ENCODE measurements around the gene SP110. TPM values are rescaled to one million over a fixed set of nuclear protein-coding genes. Genes with fewer than 3 reads are reported as not detected.
"Not testable (repeated sequence)": the region's sequence is repeated elsewhere in the genome, so short reads cannot be mapped to it uniquely, and the experiment has no call there.

SP110 gene
- total RNA-seq, 6 experiments from 2014 or later: 11.3 to 17.3 (median 14.1) TPM

DNA sequence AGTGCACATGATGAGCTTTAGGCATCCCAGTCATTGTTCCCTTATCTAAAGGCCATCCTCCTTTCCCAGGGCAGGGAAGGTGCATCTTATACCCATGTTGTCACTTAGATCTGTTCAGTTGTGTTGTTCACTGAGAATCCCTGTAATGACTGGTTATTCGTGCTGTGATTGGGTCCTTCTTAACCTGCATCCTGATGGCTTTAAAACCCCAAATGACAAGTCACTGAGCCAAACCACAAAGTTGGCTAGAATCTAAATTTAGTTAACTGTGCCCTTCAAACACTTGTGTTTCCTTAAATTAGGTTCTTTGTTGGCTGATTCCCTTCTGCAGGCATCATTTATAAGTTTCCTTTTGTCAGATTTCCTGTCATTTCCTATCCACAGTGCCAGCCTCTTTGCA is 92.6 kb downstream of the SP110 start:
- H3K4me1 Mint-ChIP-seq (ENCODE audit: low read depth): peaks cover 39% of the 10 kb centered on the region
- DNase-seq: no peak
- peaks cover 4% of the 10 kb centered on the region; the same call in 1 of the 2 replicates for H3K9me3 Mint-ChIP-seq
- H3K27me3 Mint-ChIP-seq (ENCODE audit: insufficient read depth): peaks cover 4% of the 10 kb centered on the region; the same call in 1 of the 2 replicates
- no peaks in the 10 kb centered on the region for H3K36me3 Mint-ChIP-seq (ENCODE audit: low read depth)
- no peak overlapping the region for H3K27ac Mint-ChIP-seq
- no peak overlapping the region for H3K4me3 Mint-ChIP-seq
- TF ChIP-seq, protein P1, sequence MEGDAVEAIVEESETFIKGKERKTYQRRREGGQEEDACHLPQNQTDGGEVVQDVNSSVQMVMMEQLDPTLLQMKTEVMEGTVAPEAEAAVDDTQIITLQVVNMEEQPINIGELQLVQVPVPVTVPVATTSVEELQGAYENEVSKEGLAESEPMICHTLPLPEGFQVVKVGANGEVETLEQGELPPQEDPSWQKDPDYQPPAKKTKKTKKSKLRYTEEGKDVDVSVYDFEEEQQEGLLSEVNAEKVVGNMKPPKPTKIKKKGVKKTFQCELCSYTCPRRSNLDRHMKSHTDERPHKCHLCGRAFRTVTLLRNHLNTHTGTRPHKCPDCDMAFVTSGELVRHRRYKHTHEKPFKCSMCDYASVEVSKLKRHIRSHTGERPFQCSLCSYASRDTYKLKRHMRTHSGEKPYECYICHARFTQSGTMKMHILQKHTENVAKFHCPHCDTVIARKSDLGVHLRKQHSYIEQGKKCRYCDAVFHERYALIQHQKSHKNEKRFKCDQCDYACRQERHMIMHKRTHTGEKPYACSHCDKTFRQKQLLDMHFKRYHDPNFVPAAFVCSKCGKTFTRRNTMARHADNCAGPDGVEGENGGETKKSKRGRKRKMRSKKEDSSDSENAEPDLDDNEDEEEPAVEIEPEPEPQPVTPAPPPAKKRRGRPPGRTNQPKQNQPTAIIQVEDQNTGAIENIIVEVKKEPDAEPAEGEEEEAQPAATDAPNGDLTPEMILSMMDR (IDR thresholded peaks at IDR 0.05): no peak

- Mint-ChIP-seq H3K36me3 (ENCODE audit: low read depth) (peaks cover 5% of the 10 kb centered on the region), H3K9me3 (peaks cover 4% of the 10 kb centered on the region; the same call in 1 of the 2 replicates), H3K4me3 (no peak overlapping the region), H3K27ac (no peak overlapping the region), H3K27me3 (ENCODE audit: insufficient read depth) (peaks cover 4% of the 10 kb centered on the region), H3K4me1 (ENCODE audit: low read depth) (peaks cover 22% of the 10 kb centered on the region)
- DNase-seq: no peak
- TF ChIP-seq, protein P1 (IDR thresholded peaks at IDR 0.05): no peak
These were observed 94.9 kb downstream of the SP110 start for GRCh38 chr2:230124757-230125431.

DNA sequence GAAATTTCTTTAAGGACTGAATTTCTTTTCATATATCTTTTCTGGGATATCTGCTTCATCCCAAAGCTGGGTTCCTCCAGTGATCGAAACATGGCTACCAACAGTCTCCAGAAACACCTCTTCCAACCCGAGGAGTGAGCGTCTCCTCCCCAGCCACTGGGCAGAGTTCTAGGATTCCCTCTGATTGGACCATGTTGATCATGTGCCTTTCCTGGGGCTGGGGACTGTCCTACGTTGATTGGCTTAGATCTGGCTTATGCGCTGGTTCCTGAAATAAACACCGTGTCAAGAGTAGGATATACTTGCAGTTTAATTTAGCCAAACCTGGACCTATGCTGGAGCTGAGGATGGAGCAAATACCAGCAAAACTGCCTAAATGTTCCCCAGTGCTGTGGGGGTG is 95.5 kb downstream of the SP110 start:
- Mint-ChIP-seq H3K27me3 (ENCODE audit: insufficient read depth) (peaks cover 4% of the 10 kb centered on the region), H3K9me3 (peaks cover 4% of the 10 kb centered on the region; the same call in 1 of the 2 replicates), H3K4me3 (no peak overlapping the region), H3K27ac (no peak overlapping the region), H3K4me1 (ENCODE audit: low read depth) (peaks cover 18% of the 10 kb centered on the region), H3K36me3 (ENCODE audit: low read depth) (peaks cover 5% of the 10 kb centered on the region)
- TF ChIP-seq, protein P1 (IDR thresholded peaks at IDR 0.05): no peak
- DNase-seq: no peak

DNA sequence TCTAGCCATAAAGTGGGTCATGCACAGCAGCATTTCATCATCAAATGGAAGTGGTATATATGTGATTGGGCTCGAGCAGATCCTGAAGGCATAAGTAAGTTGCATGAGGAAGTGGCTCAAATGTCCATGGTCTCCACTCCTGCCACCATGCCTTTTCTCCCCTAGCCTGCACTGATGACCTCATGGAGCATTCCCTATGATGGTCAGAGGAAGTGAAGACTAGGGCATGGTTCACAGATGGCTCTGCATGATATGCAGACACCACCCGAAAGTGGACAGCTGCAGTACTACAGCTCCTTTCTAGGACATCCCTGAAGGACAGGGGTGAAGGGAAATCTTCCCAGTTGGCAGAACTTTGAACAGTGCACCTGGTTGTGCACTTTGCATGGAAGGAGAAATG is 99.4 kb downstream of the SP110 start:
- not testable (repeated sequence) for H3K9me3 Mint-ChIP-seq; H3K27ac Mint-ChIP-seq; H3K36me3 Mint-ChIP-seq (ENCODE audit: low read depth); H3K4me3 Mint-ChIP-seq; H3K27me3 Mint-ChIP-seq (ENCODE audit: insufficient read depth); DNase-seq; H3K4me1 Mint-ChIP-seq (ENCODE audit: low read depth)

- H3K9me3 Mint-ChIP-seq; H3K4me1 Mint-ChIP-seq (ENCODE audit: low read depth); H3K27ac Mint-ChIP-seq; H3K36me3 Mint-ChIP-seq (ENCODE audit: low read depth); H3K4me3 Mint-ChIP-seq; DNase-seq: not testable (repeated sequence)
- peaks cover 11% of the 10 kb centered on the region for H3K27me3 Mint-ChIP-seq (ENCODE audit: insufficient read depth)
These were observed 100.0 kb downstream of the SP110 start for GRCh38 chr2:230119827-230120226.

Other genes starting within 250 kb of the SP110 start
- gene SLC16A14, start 151.1 kb downstream of the SP110 start, total RNA-seq (2021; fragmentation: NEBNext Ultra II Directional; extraction: Animal tissue kit (Norgen Biotek cat#: 25700)): under 1 TPM in 4 of 6 experiments, not detected in 2; 0.29 to 0.53 (median 0.42) TPM
- gene SP140, start 5.8 kb upstream of the SP110 start, total RNA-seq (2021; fragmentation: NEBNext Ultra II Directional; extraction: Animal tissue kit (Norgen Biotek cat#: 25700)): 1 to 10 TPM in 2 of 6 experiments, under 1 TPM in 4; 0.12 to 1.6 (median 0.69) TPM
- 10 to 100 TPM; 18.4 to 23.9 (median 19.6) TPM for gene SP140L, start 107.2 kb upstream of the SP110 start, total RNA-seq (2021; fragmentation: NEBNext Ultra II Directional; extraction: Animal tissue kit (Norgen Biotek cat#: 25700))
- gene SP100, start 196.2 kb upstream of the SP110 start, total RNA-seq (2021; fragmentation: NEBNext Ultra II Directional; extraction: Animal tissue kit (Norgen Biotek cat#: 25700)): 10 to 100 TPM; 70.5 to 74.9 (median 72.8) TPM